Measurements from ENCODE around the gene SMAD2. TPM values are rescaled to one million over a fixed set of nuclear protein-coding genes. Genes with fewer than 3 reads are reported as not detected.
"Not testable (repeated sequence)": the region's sequence is repeated elsewhere in the genome, so short reads cannot be mapped to it uniquely, and the experiment has no call there.

The SMAD2 gene
- total RNA-seq (2014; rRNA removed; shearing (Covaris generic)) = 96.0 and 105 TPM in 2 replicates
- polyA plus RNA-seq (2015; cell fraction: cytosol; rRNA removed) = 36.8 and 43.4 TPM in 2 replicates
- polyA plus RNA-seq (2015; cell fraction: nucleus; rRNA removed) = 24.7 and 29.6 TPM in 2 replicates

DNA sequence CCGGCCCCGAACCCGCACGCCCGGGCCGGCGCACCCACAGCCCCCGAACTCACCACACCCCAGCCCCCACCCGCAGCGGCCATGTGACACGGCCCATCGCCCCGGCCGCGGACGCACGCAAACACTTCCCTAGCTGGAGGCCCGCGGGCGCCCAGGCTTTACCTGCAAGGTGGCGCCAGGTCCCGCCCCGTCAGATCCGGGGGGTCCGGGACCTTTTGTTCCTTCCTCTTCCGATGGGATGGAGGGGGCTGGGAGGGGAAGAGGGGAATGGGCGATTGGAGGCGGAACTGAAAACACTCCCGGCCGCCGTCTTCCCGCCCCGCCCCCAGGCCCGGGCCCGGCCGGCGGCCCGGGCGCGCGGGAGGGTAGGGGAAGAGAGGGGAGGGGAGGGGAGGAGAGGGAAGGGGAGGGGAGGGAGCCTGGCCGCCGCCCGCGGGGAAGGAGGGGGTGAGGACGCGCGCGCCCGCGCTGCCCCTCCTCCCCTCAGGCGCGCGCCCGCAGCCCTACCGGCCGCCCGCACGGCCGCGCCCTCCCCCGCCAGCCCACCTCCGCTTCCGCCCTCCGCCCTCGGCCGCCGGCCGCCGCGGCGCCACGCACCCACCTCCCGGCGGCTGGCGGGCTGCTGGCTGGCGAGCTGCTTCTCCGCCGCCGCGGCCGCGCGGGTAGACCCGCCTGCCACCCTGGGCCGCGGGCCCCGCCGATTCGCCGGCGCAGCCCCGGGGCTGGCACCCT lies at the start of gene SMAD2:
TSS of gene SMAD2 (minus strand) at position 461 of the 732 bp plus-strand sequence. CDS start 33,903 bp downstream, outside the sequence.
- in situ Hi-C loops (cut with HindIII; ENCODE audit: low pct_unique_long_range_greater_than_20kb, low sequenced_read_pairs) = no loop called here
- DNase-seq (ENCODE audit: low read depth, low spot score) = peak; percentile 73

GRCh38 chr18:47979611-47980200 lies 49.2 kb upstream of the SMAD2 start:
- in situ Hi-C loops (cut with HindIII; ENCODE audit: low pct_unique_long_range_greater_than_20kb, low sequenced_read_pairs) = no loop called here
- DNase-seq (ENCODE audit: low read depth, low spot score) = no peak

GRCh38 chr18:47978603-47979002 lies 48.1 kb upstream of the SMAD2 start:
- DNase-seq (ENCODE audit: low read depth, low spot score) = no peak
- in situ Hi-C loops (cut with HindIII; ENCODE audit: low pct_unique_long_range_greater_than_20kb, low sequenced_read_pairs) = no loop called here

- in situ Hi-C loops (cut with HindIII; ENCODE audit: low pct_unique_long_range_greater_than_20kb, low sequenced_read_pairs) = no loop called here
- no peak for DNase-seq (ENCODE audit: low read depth, low spot score)
Measured at GRCh38 chr18:47978141-47978540, 47.7 kb upstream of the SMAD2 start.

DNA sequence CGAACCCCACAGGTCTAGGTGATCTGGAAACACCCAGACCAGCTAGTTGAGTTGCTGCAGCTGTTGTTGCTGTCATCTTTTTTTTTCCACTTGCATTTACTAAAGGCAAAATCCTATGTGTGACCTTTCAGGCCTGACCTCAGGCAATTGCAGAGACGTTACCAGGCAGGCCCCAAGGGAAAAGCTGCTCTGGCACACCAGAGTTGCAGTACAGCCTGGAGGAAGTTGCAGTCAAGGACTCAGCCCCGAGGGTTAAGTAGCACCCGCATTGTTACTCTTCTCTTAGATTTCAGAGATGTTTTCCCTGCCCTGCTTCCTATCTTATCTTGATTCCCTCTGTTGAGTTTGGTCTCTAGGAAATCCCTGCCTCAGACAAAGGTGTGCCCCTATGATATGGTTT lies 45.2 kb upstream of the SMAD2 start:
- DNase-seq (ENCODE audit: low read depth, low spot score) = no peak
- in situ Hi-C loops (cut with HindIII; ENCODE audit: low pct_unique_long_range_greater_than_20kb, low sequenced_read_pairs) = no loop called here

DNA sequence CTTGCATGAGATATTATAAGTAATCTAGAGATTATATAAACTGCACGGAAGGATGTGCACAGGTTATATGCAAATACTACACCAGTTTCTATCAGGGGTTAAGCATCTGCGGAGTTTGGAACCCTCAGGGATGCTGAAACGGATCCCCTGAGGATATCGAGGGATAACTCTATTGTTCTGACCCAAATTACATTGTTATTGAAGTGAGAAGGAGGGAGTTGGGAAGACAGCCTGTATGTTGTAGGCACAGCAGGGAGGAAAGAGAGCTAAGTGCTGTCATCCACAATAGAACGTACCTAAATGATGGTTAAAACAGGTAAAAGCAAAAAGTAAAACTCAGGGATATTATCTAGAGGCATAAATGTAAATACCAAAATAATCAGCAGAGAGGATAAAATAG lies 44.6 kb upstream of the SMAD2 start:
- no peak for DNase-seq (ENCODE audit: low read depth, low spot score)
- in situ Hi-C loops (cut with HindIII; ENCODE audit: low pct_unique_long_range_greater_than_20kb, low sequenced_read_pairs) = no loop called here

- DNase-seq (ENCODE audit: low read depth, low spot score) = no peak
Measured at GRCh38 chr18:47970664-47971531, 40.4 kb upstream of the SMAD2 start.

DNA sequence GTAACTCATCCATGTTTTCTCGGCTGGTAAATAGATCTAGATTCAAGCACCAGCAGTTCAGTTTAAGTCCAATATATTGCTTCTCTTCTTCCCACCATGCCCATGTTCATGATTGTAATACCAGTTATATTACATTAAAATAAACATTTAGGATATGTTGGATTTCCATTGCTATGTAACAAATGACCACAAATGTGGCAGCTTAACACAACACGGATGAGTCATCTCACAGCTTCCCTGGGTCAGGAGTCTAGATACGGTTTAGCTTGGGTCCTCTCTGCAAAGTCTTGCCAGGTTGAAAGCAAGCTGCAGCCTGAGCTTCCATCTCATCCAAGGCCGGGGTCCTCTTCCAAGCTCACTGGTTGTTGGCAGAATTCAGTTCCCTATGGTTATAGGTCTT lies 39.4 kb upstream of the SMAD2 start:
- in situ Hi-C loops (cut with HindIII; ENCODE audit: low pct_unique_long_range_greater_than_20kb, low sequenced_read_pairs) = no loop called here
- DNase-seq (ENCODE audit: low read depth, low spot score) = no peak

More at GRCh38 chr18:47970664-47971531, 40.4 kb upstream of the SMAD2 start:
- in situ Hi-C loops (cut with HindIII; ENCODE audit: low pct_unique_long_range_greater_than_20kb, low sequenced_read_pairs) = no loop called here

DNA sequence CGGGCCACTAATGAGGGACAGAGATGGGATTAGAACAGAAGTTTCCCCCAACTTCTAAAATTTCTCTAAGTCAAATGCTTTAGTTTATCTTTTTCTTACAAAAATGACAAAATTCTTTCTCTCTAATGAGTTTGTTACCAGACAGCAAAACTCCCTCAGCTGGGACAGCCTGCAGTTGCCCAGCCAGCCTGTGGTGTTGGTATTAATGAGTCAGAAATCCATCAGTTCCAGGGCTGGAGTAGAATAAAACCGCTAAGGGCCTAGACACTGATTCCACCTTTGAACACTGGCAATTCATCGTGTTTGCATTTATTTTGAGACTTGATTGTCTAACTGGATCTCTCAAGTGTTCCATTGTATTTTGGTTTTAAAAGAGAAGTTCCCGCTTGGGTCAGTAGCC lies 38.3 kb upstream of the SMAD2 start:
- in situ Hi-C loops (cut with HindIII; ENCODE audit: low pct_unique_long_range_greater_than_20kb, low sequenced_read_pairs) = no loop called here
- no peak for DNase-seq (ENCODE audit: low read depth, low spot score)

GRCh38 chr18:47968006-47968676 lies 37.7 kb upstream of the SMAD2 start:
- DNase-seq (ENCODE audit: low read depth, low spot score) = no peak
- in situ Hi-C loops (cut with HindIII; ENCODE audit: low pct_unique_long_range_greater_than_20kb, low sequenced_read_pairs) = no loop called here

DNA sequence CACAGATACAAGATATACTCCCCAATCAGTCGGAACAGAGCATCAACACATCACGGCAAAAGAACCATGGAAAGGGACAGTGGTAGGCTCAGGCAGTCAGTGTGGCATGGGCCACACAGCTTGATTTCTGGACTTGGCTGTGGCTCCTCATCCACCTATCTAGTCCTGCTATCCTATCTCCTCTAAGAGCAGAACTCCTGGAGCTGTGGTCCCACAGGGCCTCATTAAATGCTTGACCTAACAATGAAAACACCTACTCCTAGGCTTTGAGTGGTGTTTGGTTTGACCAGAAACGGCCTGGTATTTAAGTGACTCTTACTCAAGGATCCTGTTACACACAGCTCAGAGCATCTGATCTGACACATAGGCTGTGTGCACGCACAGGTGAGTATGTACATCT lies 33.6 kb upstream of the SMAD2 start:
- no peak for DNase-seq (ENCODE audit: low read depth, low spot score)

GRCh38 chr18:47961003-47961402 lies 30.5 kb upstream of the SMAD2 start:
- DNase-seq (ENCODE audit: low read depth, low spot score); in situ Hi-C loops (cut with HindIII; ENCODE audit: low pct_unique_long_range_greater_than_20kb, low sequenced_read_pairs): not testable (repeated sequence)

More for the DNA sequence above, 33.6 kb upstream of the SMAD2 start:
- in situ Hi-C loops (cut with HindIII; ENCODE audit: low pct_unique_long_range_greater_than_20kb, low sequenced_read_pairs) = no loop called here

GRCh38 chr18:47953471-47953931 lies 23.0 kb upstream of the SMAD2 start:
- in situ Hi-C loops (cut with HindIII; ENCODE audit: low pct_unique_long_range_greater_than_20kb, low sequenced_read_pairs) = no loop called here
- DNase-seq (ENCODE audit: low read depth, low spot score) = no peak

- in situ Hi-C loops (cut with HindIII; ENCODE audit: low pct_unique_long_range_greater_than_20kb, low sequenced_read_pairs) = no loop called here
- DNase-seq (ENCODE audit: low read depth, low spot score) = no peak
Measured at GRCh38 chr18:47950511-47950910, 20.1 kb upstream of the SMAD2 start.

DNA sequence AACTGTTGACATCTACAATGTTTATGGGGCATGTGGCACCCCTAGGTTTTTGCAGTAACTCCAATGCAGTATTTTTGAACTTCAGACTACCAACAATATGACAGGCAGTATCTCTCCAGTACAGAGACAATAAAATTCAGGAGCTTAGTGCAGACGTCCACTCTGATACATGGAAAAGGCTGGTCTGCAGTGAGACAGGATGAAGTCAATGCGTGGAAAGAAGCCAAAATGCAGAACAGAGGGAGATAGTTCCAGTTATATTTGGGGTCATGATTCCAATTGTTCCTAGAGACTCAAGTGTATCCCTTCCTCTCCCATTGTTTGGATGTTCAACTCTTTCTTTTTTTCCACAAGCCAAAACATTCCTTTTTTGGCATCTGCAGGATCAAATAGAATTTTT lies 18.7 kb upstream of the SMAD2 start:
- in situ Hi-C loops (cut with HindIII; ENCODE audit: low pct_unique_long_range_greater_than_20kb, low sequenced_read_pairs) = no loop called here
- DNase-seq (ENCODE audit: low read depth, low spot score) = no peak

DNA sequence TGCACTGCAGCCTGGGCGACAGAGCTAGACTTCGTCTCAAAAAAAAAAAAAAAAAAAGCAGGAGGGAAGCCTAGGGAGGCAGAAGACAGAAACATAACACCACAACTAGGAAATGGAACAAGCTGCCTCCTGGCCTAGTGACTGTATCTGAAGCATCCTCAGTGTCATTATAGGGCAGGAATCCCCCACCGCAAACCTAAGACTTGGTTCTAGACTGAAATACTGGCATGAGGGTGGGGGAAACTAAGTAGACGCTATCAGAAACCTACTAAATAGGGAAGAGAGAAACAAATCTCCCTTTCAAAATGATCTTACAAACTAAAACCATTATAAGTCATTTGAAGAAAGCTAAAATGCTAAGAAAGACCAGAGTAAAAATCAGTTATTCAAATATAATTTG lies 16.4 kb upstream of the SMAD2 start:
- DNase-seq (ENCODE audit: low read depth, low spot score) = no peak
- in situ Hi-C loops (cut with HindIII; ENCODE audit: low pct_unique_long_range_greater_than_20kb, low sequenced_read_pairs) = no loop called here

DNA sequence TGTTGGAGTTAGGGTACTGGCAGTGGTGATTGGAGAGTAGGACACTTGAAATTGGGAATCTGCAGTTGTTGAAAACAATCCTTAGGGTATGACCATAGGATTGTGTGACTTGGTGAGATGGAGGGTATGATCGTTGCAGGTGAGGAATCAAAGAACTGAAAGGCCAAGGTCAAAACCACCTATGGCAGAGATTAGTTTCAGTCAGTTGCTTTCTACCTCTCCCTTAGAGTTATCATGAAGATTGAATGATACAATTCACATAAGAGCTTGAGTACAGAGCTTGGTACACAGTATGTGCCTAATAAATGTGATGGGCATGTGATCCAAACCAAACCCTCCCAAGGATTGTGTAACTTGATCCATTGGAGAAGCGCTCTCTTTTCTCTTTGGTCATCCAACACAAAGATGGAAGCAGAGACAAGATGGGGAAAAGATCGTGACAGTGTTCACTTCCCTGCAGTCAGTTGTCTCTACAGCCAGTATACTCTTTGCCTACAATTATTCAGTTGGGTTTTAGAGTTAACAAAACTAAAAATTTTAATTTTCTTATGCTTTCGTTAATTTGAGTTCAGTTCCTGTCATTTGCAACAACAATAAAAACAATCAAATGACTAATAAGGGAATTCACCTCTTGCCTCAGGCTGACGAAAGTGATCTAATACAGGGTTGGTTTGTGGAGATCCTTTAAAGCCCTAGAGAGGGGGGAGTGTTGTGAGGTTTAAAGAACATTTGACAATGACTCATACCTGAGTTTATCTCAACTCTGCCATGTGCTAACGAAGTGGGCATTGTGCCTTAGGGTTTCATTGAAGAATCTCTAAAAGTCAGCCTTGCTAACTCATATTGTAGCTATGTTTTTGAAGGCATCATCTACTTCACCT lies 14.8 kb upstream of the SMAD2 start:
- in situ Hi-C loops (cut with HindIII; ENCODE audit: low pct_unique_long_range_greater_than_20kb, low sequenced_read_pairs) = no loop called here
- DNase-seq (ENCODE audit: low read depth, low spot score) = peak; percentile 47

All from SK-MEL-5 (cell line).